ENCODE data around the gene NCKAP5L.
"Not testable (repeated sequence)": the region's sequence is repeated elsewhere in the genome, so short reads cannot be mapped to it uniquely, and the experiment has no call there.

The NCKAP5L gene, protein sequence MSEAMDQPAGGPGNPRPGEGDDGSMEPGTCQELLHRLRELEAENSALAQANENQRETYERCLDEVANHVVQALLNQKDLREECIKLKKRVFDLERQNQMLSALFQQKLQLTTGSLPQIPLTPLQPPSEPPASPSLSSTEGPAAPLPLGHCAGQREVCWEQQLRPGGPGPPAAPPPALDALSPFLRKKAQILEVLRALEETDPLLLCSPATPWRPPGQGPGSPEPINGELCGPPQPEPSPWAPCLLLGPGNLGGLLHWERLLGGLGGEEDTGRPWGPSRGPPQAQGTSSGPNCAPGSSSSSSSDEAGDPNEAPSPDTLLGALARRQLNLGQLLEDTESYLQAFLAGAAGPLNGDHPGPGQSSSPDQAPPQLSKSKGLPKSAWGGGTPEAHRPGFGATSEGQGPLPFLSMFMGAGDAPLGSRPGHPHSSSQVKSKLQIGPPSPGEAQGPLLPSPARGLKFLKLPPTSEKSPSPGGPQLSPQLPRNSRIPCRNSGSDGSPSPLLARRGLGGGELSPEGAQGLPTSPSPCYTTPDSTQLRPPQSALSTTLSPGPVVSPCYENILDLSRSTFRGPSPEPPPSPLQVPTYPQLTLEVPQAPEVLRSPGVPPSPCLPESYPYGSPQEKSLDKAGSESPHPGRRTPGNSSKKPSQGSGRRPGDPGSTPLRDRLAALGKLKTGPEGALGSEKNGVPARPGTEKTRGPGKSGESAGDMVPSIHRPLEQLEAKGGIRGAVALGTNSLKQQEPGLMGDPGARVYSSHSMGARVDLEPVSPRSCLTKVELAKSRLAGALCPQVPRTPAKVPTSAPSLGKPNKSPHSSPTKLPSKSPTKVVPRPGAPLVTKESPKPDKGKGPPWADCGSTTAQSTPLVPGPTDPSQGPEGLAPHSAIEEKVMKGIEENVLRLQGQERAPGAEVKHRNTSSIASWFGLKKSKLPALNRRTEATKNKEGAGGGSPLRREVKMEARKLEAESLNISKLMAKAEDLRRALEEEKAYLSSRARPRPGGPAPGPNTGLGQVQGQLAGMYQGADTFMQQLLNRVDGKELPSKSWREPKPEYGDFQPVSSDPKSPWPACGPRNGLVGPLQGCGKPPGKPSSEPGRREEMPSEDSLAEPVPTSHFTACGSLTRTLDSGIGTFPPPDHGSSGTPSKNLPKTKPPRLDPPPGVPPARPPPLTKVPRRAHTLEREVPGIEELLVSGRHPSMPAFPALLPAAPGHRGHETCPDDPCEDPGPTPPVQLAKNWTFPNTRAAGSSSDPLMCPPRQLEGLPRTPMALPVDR (N-terminal part only)

DNA sequence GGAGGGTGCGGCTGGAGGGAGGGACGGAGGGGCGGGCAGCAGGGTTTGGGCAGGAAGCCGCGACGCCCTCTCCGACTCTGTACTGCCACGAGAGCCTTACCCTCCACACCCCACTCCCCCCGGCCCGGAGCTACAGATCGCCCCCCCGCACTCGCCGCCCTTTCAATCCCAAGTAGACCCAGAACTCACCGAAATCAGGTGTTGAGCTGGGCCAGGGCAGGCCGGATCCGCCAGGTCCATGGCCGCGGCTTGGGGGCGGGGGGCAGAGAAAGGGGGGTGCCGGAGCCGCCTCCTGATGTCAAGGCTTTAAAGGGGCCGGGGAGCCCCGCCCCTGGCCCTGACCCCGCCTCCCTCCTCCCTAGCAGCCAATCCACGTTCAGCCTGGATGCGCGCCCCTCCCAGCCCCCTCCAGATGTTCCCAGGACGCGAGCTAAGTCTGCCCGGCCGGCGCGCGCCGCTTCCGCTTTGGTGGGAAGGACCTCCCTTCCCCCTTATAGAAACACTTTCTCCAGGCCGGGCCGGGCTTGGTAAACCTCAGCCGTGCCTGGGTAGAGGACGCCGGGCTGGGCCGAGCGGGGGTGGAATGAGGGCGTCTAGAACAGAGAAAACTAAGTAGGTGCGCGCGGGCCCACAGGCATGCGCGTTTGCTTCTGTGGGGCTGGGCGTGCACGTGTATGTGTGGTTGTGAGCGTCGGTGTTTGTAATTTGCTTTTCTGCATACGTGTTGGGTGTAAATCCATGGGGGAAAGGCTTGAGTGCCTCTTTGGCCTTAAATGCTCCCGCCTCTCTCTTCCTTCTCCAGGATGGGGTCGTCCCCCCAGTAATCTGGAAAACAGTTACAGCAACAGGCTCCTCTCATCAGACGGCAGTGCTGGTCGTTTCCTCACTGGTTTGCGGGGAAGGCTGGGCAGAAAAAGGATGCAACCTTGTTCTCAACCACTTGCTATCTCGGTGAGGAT lies at the start of gene NCKAP5L:
TSS of gene NCKAP5L (minus strand) at position 281 of the 959 bp plus-strand sequence. CDS start 24,369 bp downstream, outside the sequence.
- peak; percentile 94 for DNase-seq

DNA sequence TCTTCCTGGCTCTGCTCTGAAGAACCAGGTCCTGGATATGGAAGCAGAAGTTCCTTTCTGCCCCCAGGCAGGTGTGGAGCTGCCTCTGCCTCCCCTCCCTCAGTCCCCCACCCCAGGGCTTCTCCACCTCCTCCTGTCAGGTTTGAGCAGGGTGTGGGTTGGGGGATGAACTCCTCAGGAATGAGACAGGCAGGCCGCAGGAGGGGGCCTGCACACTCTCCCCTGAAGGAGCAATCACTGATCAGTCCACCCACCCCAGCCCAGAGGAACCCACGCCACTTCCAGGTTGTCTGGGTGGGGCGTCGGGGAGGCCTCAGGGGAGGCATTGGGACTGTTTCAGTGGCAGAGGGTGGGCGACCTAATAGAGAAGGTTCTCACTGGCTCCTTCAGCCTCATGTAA lies 48.9 kb upstream of the NCKAP5L start:
- DNase-seq: no peak

- DNase-seq: no peak
Observed at GRCh38 chr12:49876070-49876469, 47.9 kb upstream of the NCKAP5L start.

DNA sequence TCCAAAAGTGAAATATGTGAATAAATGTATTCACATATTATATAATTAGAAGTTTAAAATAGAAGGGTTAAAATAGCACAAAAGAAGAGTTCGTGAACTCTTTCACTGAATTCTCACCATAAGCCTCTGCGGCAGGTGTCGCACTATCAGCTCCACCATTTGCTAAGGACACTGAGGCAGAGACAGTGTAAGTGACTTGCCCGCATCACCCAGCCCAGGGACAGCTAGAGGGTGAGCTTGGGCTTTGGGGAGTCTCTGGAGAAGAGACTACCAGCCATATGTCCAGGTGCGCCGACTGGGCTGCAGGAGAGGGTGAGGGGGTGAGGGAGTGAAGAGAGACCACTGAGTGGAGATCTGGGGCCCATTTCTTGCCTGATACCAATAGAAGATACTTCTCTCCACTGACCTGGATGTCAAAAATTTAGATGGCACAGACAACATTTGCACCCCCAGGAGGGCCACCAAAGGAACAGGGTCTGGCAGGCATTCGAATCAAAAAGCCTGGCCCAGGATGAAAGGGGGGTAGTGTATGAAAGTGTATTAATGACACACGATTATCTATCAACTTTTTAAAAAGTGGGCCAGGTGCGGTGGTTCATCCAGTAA lies 47.0 kb upstream of the NCKAP5L start:
- no peak for DNase-seq

GRCh38 chr12:49874142-49874897 lies 46.1 kb upstream of the NCKAP5L start:
- DNase-seq: no peak

GRCh38 chr12:49873361-49873934 lies 45.2 kb upstream of the NCKAP5L start:
- no peak for DNase-seq

DNA sequence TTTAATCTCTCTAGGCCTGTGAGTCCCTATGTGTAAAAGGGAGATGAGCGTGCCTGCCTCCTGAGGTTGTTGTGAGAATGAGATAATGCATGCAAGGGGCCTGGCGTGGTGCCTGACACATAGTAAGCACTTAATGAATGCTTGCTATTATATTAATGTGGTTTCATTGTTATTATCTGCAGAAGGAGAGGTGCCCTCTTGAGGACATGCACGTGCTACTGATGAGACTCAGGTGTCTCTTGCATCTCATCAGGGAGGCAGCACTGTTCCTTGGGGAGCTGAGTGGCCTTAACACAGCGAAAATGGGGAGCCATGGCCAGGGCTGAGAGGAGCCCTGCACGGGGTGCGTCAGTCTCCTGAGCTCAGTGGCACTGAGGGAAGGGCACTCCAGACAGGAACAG lies 44.6 kb upstream of the NCKAP5L start:
- DNase-seq: no peak

- DNase-seq: no peak
Observed at GRCh38 chr12:49872381-49872780, 44.2 kb upstream of the NCKAP5L start.

- DNase-seq: not testable (repeated sequence)
Observed at GRCh38 chr12:49871811-49872251, 43.6 kb upstream of the NCKAP5L start.

- no peak for DNase-seq
Observed at GRCh38 chr12:49871263-49871561, 43.0 kb upstream of the NCKAP5L start.

- DNase-seq: no peak
Observed at GRCh38 chr12:49870501-49871262, 42.5 kb upstream of the NCKAP5L start.

DNA sequence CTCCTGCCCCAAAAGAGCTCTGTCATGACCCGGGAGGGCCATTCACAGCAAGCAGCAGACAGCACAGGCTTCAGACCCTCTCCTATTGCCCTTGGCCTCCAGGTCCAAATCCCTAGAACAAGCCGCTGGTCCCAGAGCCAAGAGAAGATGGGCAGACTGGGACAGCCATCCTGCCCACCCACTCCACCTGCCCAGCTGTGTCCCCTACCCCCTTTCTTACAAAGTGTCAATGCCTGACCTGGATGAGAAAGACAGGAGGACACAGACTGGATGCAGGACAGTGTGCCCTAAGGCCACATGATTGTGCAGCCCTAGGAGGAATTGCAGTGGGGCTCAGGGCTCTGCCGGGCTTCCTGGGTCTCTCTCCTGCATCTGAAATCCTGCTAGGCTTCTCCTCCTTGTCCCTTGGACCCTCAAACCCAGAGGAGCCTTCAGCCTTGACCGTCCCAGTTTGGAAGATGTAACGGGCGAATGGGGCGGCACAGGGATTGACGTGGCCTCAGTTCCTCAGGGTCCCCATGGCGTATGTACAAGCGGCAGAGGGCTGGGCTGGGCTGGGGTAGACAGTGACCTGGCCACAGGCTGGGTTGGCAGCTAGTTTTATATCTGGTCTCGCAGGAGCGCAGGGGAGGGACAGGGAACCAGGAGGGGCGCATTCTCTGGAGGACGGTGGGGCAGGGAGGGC lies 41.7 kb upstream of the NCKAP5L start:
- DNase-seq: no peak

GRCh38 chr12:49868952-49869815 lies 41.0 kb upstream of the NCKAP5L start:
- DNase-seq: no peak

- no peak for DNase-seq
Observed at GRCh38 chr12:49868449-49868848, 40.2 kb upstream of the NCKAP5L start.

- no peak for DNase-seq
Observed at GRCh38 chr12:49867570-49868341, 39.5 kb upstream of the NCKAP5L start.

GRCh38 chr12:49866859-49867569 lies 38.8 kb upstream of the NCKAP5L start:
- DNase-seq: peak; percentile 78

All from activated T-cell treated with anti-CD3 and anti-CD28 coated beads, Interleukin-2, amount 50 U/mL, for 1 hour (primary cell).